NK-92 treated with Interleukin-12 subunit alpha and Interleukin-12 subunit beta, amount 100 ng/mL, for 24 hours (cell line): ENCODE measurements around the gene GADD45G.

Source experiments
- DNase-seq: peaks from one replicate; lab custom pipeline; 2025; lab: John Stamatoyannopoulos, UW

Gene GADD45G

DNA sequence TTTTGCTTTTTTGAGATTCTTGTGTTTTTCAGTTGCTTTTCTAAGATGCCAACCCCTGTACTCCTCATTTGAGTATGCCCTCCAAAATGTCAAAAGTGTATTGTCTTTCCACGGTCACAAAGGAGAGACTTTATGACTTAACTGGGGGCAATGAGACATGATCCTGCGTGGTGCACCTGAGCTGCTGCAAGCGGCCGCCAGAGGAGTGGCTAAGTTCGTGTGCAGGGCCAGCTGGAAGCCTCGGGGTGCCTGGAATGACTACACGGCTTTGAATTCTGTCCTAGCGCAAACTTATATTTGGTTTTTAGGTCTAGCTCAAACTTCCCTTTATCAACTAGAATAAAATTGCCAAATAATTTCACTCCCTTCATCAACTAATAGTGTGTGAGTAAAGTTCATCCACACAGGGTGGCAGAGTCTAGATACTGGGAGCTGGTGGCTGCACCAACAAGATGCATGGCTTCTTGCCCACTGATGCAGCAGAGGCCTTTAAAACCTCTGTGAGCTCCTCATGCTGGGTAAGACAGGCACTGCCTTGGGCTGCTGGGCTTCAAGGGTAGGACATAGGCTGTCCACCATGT lies 4.7 kb downstream of the GADD45G start:
- DNase-seq: no peak

DNA sequence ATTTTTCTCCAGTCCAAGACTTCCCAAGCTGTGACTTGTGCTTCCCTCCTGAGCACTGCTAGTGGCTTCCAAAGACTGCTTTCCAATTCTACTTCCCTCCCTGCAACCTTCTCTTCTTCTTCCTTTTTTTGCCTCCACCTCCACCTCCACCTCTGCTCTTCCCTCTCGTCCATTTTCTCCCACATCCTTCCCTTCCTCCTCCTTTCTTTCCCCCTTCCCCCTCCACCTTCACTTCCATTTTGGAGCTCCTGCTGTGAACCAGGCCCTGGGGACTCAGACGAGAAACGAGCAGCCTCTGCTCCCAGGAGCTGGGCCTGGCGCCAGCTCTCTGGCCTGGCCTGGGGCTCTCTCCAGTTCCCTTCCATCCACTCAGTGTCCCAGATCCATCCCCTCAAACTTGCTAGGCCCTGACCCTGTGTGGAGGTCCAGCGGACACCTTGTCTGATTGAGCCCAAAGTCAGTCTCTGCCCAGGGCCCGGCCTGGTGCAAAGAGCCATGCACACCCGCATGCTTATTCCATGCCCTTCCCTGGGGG lies 5.6 kb downstream of the GADD45G start:
- DNase-seq: no peak

DNA sequence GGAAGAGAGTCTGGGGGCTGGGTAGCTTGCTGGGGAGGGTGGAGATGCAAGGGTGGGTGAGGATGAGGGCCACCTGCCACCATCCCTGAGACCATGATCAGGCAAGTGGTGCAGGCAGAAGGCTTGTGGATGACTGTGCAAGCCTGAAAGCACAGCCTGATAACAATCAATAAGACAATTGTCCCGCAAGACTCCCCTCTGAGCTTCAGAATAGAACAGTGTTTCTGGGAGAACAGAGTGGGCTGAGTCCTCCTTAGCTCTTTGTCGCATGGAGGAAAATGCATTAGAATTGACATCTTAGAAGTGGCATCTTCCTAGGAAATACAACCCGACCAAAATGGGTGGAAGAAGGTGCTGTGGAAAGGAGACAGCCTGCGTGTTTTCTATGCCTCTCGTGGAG lies 6.6 kb downstream of the GADD45G start:
- no peak for DNase-seq

DNA sequence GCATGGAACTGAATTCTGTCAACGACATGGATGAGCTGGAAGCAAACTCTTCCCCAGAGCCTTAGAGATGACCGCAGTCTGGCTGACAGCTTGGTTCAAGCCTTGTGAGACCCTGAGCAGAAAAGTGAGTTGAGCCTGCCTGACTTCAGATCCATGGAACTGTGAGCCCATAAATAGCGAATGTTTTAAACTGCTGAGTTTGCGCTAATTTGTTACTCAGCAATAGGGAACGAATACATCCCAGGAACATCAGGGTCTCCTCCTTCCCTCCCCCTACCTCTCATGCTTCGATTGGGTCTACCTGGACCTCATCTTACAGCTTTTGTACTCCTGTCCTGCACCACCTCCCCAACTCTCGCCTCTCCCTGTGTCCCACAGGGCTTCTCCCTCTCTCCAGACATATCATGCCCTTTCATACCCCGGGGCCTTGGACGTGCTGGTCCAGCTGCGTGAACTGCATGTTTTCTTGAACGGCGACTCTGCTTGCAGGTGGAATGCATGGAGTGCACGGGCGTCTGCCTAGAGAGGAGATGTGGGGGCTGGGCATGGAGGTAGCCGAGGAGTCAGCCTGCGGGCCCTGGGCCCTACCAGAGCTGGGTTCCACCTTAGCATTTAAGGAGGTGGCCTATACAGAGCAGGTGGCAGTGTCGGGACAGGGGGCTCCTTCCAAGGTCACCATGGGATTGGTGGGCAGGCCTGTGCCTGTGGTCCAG lies 7.9 kb downstream of the GADD45G start:
- DNase-seq: no peak

DNA sequence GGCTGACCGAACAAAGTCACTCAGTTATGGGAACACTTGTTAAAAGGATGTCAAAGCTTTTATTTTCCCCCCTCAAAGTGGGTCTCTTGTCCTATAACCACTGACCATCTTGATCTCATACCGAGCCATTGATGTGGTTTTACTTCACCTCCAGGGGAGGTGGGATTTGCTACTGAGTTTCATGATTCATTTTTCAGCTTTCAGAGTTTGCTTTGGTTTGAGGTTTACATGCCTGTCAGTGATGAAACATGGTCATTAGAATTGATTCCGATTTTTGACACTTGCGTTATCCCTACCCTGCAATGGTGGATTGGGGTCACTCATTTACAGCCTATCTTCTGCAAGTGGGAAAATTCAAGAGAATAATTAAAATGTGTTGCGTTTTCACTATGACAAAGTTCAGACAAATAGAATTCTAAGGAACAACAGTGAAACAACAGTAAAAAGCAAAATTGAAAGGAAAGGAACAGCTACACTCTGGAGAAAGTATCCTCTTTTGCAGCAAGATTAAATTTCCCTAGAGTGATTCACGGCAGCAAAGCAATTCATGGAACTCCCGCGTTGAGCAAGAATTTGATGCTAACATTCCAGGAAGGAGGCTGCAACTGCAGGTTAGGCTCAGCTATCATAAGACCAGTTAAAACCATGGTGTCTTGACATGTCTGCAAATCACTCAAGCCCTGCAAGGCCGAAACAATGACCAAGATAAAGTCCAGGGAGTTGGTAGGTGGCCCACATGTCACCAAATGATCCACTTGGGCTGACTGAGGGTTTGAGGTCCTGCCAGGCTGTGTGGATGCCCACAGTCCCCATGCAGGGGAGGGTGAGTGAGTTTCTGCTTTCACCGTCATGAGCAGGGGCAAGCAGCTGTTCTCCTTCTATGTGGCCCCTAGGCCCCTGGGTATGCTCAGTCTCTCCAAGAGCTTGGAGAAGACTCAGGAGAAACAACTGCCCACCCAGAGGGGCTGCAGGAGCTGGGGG lies 9.4 kb downstream of the GADD45G start:
- no peak for DNase-seq

DNA sequence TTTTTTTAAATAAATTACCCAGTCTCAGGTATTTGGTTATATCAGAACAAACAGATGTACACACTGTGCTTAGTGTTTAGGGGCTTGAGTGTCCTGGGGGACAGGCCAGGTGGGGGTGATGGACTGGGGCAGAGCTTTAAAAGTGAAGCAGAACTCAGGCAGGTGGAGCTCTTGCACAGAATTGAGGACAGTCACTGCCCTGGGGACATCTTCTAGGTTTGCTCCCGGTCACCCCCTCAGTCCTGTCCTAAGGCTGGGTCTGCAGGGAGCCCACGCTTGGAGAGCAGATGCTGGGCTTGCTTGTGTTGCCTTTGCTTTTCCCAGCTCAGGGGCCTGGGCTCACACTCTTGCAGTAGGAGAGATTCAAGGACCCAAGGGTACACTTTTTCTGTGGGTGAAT lies 10.8 kb downstream of the GADD45G start:
- DNase-seq: no peak

DNA sequence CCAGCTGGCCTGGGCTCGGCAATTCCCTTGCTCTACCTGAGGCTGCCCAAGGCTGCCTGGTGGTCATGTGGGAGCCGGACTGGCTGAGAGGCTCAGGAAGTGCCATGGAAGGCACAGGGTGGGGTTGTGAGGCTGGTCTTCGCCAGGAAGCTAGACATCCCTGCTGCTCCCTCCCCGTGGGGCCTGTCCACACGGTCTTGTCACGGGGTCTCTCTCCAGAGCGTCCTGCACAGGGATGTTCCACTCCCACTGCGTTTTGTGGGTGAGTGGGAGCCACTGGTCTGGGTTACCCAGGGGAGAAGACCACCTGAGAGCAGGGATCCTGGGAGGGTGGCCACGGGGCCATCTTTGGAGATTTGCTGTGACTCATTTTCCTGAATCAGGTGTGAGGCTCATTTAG lies 11.6 kb downstream of the GADD45G start:
- DNase-seq: no peak

DNA sequence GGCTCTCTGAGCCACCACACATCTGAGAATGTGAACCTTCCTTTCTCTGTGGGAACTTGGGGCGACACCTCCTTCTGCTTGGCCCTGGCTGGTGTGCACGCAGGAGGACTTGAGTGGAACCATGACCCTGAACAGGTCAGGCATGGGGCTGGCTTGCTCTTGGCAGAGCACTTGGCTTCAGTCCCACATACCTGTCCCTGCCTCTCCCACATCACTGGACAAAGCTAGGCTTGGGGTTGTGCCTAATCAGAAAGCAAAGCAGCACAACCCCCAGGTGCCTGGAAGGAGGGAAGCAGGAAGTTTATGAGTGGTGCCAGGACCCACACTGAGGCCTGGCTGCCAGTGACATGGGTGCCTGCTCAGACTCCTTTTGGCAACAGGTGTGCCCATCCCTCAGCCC lies 13.2 kb downstream of the GADD45G start:
- no peak for DNase-seq

DNA sequence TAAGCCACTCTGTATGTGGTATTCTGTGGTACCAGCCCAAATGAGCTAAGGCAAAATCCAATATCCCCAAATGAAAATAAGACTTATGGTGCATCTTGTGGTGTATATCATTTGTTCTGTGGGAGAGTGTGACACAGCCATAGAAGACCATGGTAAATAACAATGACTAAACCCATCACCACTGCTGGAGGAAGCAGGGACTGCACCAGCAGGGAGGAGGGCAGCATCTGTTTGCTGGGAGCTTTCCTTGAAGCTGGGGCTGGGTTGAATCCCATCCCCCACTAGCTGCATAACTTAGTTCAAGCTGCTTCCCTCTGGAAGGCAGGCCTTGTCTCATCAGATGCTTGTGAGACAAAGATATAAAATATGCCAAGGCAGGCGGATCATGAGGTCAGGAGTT lies 14.2 kb downstream of the GADD45G start:
- DNase-seq: no peak

DNA sequence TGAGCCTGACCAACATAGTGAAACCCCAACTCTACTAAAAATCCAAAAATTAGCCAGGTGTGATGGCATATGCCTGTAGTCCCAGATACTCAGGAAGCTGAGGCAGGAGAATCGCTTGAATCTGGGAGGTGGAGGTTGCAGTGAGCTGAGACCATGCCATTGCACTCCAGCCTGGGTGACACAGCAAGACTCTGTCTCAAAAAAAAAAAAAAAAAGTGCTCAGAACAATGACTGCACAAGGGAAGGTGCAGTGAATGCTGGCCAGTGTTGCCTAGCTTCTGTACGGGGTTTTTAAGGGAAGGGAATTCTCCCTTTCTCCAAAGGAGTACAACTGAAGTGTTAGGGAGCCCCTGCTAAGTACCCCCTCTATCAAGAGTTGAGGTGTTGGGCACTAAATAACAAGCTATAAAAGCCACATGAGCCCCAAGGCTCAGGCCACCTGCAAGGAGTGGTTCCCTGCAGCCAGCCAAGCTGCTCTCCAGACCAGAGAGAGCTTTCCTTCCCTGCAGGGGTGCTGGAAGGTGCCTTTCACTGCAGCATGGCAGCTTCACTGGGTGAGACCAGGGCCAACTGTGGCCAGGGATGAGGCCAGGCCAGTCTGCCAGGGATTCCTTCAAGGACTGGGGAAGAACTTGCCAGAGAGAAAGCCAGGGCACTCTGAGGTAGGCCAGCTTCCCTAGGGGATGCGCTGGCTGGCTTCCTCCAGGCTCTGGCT lies 14.8 kb downstream of the GADD45G start:
- no peak for DNase-seq

DNA sequence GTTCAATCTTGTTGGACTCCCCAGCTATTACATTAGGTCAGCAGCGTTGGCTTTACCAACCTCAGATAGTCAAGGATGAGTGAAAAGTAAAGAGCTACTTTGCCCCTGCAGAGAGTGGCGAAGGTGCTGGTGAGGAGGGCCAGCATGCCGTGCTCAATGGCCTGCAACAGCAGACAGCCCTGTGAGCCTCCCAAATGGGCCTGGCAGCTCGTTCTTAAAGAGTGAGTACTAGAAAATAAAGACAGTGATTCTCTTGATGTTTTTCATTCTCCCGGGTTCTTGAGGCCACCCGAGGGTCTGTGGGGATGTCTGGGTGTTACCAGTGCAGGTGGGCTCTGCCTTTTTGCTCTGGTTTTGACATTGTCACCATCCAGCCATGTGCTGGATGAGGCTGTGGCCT lies 16.2 kb downstream of the GADD45G start:
- DNase-seq: no peak

DNA sequence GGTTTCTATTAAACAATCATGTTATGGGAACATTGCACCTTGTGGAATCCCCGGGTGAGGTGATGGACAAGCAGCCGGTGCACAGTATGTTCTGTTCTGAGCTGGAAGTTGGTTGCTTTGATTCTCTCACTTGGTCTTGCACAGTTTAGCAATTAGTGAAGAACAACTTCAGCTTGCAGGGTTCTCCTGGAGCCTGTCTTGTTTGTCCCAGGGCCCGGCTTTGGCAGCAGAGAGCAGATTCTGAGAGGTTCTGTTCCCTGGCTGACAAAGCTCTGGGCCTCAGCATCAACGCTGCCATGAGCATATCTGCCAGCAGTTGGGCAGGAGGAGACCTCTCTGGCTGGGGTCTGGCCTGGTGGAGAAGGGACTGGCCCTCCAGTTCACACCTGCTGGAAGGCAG lies 16.9 kb downstream of the GADD45G start:
- no peak for DNase-seq

DNA sequence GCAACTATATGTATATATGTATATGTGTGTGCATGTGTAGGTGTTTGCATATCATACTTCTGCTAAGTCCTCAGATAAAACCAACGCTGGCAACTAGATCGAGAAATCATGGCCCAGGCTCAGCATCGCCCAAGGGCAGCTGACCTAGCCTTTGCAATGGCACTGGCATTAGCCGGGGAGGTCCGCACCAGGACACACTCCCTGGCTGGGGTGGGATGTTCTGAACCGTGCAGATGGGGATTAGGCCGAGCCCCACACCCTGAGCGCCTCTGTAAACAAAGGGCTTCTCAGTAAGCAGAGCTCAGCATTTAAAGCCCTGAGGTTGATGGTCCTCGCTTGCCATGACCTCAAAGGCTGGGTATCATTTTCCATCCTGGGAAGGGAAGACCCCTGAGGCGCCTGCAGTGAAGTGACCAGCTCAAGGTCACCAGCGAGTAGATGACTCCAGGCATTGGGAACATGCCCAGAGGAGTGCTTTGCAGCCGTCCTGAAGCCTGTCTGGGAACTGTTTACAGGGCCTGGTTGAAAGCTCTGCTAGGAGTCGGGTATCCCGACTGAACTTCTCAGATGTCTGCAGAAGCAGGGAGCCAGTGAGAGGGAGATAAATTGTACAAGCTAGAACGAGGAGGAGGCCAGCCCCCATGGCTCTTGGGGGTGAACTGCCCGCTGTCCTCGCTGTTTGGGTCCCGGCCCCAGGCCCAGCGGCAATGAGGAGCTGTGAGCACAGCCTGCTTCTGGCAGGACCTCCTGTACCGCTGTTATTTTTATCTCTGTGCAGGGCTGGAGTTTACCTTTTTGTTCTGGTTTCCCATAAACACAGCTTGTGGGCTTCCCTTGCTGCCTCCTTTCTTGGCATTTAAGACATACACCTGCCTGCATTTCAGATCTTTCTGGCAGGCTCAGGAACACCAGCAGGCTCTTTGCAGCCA lies 18.4 kb downstream of the GADD45G start:
- DNase-seq: no peak

DNA sequence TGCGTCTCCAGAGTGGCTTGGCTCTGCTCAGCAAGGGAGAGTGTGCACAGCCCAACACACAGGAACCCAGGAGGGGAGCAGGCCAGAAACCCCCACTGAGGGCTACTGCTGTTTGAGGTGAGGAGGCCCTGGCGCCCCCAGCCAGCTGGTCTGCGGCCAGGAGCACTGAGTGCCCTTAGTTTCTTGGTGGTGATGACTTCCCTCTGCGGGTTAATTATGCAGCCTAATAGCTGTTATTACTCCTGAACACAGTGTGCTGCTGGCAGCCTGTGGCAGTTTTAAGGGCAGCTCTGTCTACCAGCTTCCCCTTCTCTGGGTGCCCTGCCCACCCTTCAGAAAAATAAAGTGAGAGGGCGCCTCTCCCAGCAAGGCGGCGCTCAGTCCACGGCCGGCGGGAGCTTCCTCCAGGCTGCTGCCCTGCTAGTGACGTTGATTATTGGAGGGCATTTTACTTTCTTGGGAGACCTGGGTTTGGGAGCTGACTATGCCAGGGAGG lies 19.2 kb downstream of the GADD45G start:
- DNase-seq: no peak

DNA sequence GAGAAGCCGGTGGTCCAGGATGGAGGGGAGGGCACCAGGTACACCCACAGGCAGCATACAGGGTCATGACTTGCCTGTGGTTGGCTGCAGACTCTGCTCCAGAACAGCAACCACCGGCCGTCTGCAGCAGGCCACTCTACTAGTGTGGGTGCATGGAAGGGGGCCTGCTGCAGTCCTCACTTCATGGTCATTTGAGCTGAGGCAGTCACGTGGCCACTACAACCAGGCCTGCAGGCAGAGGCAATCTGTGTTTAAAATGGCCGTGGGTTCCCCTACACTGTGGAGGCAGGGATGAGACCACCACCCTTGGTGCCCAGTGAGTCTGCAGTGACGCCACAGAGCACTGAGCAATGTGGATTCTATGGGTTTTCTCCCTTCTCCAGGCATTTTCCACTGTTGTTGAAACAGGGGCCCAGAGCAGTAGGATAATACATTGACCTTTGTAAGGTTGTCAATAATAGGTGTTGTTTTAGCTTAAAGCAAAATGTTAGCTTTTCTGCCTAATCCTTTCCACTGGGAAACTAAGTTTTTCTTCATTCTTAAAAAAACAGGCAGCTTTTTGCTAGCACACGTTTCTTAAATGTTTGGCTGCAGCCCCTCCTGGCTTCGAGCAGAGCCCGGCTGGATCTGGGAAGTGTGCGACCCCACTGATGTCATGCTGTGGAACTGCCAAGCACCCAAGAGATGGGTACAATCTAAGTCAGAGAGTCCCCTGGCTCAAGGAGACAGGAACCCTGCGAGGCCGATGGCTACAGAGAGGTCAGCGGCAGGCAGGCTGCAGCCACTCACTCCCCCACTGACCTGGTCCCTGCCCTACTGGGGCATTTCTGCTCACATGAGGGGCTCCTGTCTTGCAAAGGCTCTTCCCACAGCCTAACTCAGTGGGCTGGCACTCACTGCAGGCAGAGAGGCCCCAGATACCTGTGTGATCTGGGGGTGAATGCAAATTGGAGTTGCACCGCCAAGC lies 21.2 kb downstream of the GADD45G start:
- no peak for DNase-seq

DNA sequence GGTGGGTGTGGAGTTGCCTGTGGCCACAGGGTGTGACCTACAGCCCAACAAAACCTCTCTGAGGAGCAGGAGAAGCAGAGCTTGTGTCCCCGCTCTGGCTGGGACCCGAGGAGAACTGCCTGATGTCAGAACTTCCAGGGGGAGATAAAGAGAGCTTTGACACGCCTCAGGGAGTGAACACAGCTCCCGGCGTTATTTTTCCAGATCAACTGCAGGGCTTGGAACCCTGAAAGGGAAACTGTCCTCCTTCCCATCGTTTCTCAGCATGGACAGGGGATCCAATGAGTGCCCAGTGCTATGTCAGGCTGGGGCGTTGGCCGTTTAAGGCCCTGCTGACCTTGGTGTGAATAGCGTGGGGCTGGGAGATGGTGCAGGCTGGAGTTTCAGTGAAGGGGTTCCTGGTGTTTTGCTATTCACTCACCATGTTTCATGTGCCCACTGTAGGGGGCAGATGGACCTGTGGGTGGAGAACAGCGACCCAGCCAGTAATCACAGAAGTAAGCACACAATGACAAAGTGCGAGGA lies 22.0 kb downstream of the GADD45G start:
- no peak for DNase-seq

DNA sequence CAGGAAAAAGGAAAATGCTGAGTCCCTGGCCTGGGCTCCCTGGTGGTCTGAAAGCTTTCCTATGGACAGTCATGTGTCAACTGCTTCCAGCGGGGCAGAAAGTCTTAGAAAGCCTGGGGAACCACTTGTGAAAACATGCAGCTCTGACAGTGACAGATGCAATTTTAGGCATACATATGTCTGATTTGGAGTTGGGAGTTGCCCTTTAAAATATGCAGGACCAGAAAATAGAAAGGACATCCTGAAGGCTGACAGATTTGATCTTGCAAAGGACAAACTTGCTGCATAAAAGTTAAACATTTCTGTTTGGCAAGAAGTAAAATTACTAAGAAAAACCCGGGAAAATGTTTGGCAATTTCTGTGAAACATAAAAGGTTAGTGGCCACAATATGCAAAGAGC lies 23.8 kb downstream of the GADD45G start:
- DNase-seq: no peak

DNA sequence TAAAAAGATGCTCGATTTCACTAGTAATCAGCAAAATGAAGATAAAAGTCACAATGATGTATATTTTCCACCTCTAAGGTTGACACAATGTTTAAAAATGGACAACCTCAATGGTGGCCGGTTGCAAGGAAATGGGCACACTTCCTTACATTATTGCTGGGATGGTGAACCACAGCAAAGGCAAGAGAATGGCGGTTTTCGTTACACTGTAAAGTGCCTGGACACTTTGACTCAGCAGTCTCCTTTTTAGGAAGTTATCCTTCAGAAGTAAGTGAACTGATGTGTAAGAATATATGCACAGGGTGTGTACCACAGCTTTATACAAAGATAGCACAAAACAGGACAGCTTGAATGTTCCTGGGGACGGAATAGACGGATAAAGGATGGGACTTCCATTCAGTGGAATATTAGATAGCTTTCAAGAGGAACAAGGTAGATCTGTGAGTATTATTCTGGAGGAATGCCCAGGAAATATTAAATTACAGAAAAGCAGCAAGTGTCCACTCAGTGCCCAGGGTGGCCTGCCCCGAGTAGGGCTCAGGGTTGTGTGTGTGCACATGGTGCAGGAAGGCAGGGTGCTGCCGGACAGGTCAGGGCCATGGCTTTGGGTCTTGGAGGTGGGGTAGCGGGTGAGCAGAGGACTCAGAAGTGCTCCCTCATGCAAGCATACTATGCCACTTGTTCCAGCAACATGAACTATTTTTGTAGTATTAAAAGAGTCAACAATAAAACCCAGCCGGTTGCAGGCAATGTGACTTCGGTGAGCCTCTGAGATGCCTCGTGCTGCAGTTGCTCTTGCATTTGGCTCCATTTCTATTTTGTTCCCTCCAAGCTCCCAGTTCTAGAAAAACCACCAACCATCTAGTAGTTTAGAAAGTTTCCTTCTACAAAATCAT lies 24.5 kb downstream of the GADD45G start:
- no peak for DNase-seq
